ENCODE results near the gene MAFF.
"Not testable (repeated sequence)": the region's sequence is repeated elsewhere in the genome, so short reads cannot be mapped to it uniquely, and the experiment has no call there.

MAFF gene

GRCh38 chr22:38223289-38223960 is 21.6 kb downstream of the MAFF start:
- DNase-seq (ENCODE audit: low spot score): no peak

GRCh38 chr22:38226853-38227649 is 25.3 kb downstream of the MAFF start:
- DNase-seq (ENCODE audit: low spot score): no peak

GRCh38 chr22:38228326-38228872 is 26.6 kb downstream of the MAFF start:
- no peak for DNase-seq (ENCODE audit: low spot score)

- DNase-seq (ENCODE audit: low spot score): no peak
Observed at GRCh38 chr22:38228873-38229740, 27.3 kb downstream of the MAFF start.

DNA sequence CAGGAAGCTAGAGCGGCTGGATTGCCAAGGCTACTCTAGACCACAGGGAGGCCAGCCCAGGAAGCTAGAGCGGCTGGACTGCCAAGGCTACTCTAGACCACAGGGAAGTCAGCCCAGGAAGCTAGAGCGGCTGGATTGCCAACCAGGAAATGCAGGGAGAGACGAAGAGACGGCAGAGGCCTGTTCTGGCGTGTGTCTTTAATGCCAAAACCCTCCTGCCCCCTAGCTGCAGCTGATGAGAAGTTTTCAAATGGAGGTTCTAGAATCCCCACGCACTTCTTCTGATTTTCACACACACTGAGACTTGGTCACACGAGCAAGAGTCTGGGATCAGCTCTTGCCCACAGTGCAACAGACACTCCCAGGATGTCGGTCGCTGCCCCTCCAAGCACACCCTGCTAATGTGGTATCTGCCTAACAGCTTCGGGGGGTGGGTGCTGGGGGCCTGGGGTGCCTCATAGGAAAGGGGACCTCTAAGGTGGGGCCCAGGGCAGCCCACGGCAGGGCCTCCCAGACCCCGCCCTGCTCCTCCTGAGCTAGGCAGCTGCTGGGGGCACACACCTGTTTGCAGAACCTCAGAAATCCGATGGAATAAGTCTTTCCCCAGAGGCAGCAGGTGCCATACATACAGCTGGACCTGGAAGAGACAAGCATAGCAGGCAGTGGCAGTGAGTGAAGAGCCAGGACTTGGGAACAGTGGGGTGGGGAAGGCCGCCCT is 28.5 kb downstream of the MAFF start:
- DNase-seq (ENCODE audit: low spot score): peak; percentile 63

GRCh38 chr22:38230916-38231315 is 29.1 kb downstream of the MAFF start:
- DNase-seq (ENCODE audit: low spot score): no peak

DNA sequence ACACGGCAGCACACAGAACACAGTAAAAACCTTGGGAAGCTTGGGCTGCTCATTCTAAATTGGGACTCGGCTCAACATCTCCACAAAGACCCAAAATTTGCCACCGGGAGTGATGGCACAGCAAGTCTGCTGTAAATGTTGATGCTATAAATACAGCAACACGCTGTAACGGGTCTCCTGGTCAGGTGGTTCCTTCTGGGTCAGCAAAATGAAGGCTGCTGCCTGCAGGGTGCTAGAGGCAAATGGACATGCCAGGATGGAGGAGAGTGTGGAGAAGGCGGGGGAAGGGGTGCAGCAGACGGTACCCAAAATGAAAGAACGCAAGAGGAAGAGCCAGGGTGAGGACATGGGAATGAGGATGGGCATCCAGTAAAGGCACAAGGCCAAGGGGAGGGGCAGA is 30.4 kb downstream of the MAFF start:
- no peak for DNase-seq (ENCODE audit: low spot score)

DNA sequence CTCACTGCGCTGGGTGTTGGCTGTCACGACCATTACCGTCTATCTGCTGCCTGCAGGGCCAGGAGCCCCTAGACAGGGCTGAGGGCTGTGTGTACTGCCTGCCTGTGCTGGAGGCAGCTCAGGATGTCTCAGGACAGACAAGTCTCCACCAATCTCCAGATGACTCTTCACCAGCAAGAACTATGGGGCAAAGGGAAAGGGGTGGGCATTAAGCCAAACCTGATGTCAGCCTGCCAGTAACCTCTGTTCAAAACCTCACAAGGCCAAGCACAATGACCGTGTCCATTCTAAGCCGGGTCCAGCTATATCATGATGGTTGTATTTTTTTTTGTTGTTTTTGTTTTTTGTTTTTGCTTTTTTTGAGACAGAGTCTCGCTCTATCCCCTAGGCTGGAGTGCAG is 31.6 kb downstream of the MAFF start:
- no peak for DNase-seq (ENCODE audit: low spot score)

DNA sequence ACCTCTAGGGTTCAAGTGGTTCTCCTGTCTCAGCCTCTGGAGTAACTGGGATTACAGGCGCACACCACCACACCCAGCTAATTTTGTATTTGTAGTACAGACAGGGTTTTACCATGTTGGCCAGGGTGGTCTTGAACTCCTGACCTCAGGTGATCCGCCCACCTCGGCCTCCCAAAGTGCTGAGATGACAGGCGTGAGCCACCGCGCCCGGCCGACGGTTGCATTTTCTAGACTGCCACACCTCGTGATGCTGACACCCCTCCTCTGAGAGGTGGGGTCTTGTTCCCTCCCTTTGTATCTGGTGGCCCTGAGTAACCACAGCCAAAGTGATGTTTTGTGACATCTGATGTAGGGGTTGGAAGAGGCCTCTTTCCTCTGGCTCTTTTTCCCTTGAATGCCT is 32.1 kb downstream of the MAFF start:
- DNase-seq (ENCODE audit: low spot score): not testable (repeated sequence)

DNA sequence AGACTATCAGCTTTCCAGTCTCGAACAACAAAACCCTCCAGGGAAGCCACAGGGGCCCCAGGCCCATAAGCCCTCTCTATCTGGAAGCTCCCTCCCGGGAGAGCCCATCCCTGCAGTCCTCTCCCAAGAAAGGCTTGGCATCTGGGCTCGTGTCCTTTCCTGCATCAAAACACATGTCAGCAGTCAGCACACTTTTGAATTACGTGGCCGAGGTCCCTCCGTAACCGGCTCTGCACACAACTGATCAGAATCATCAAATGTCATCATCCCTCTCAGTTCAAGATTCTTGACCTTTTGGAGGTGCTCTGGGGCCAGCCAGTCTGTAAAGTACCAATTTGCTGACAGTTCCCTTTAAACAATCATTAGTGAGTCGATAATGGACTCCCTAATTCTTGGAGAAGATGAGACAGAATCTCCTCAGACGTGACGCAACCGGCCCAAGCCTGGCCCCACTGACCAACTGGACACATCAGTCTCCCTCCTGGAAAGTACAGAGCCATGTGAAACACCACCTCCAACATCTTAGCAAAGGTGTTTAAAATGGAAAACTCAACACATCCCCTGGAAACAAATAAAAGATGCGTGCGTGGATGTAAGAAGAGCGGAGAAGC is 33.6 kb downstream of the MAFF start:
- no peak for DNase-seq (ENCODE audit: low spot score)

- DNase-seq (ENCODE audit: low spot score): peak; percentile 44
Observed at GRCh38 chr22:38236786-38237185, 35.0 kb downstream of the MAFF start.

DNA sequence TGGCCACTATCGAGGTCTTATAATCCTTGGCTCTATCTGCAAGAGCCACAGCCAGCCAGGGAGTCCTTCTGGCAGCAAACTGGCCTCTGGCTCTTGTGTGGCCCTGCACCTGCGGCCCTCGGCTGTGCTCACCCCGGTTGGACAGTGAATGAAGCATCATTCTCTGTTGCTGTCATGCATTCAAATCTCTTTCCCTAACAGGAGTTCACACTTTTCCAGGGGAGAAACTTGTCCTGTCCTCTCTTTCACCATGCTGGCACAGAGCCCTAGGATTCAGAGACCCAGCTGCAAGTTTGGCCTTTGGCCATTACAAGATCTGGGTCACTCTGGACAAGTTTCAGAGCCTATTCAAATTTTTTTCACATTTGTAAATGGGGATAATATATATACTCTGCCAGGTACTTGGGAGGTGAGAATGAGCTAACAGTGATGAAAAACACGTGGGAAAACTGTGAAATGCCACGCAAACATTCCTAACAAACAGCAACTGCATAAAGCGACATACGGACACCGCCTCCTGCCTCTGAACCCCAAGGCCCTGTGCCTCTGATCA is 36.8 kb downstream of the MAFF start:
- DNase-seq (ENCODE audit: low spot score): no peak

DNA sequence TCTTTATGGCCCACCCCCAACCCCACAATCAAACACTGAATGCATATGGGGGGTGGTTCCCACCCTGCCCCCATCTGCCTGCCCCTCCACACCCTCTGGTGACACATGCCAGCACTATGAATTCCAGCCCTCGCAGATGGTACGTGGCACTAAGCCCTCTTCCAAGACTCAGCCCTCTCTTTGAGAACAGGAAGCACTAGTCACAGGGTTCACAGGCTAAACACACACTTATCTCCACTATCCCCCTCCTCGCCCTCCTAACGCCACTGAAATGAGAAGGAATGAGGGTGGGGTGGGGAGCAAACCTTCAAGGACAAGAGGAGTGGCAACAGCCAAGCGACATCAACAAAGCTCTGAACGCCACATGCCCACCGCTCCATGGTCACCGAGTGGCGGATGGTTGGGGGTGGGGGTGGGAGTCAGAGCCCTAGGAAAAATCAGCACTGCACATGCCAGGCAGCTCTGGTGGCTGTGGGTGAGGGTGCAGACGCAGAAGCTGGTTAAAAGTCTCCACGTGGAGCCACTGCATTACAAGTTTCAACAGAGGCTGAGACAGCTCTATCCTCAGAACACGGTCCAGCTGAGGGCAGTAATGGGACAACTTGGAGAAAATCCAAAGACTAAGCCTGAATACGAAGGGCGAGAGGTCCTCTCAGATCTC is 37.4 kb downstream of the MAFF start:
- DNase-seq (ENCODE audit: low spot score): no peak

GRCh38 chr22:38240734-38241252 is 39.0 kb downstream of the MAFF start:
- peak; percentile 85 for DNase-seq (ENCODE audit: low spot score)

DNA sequence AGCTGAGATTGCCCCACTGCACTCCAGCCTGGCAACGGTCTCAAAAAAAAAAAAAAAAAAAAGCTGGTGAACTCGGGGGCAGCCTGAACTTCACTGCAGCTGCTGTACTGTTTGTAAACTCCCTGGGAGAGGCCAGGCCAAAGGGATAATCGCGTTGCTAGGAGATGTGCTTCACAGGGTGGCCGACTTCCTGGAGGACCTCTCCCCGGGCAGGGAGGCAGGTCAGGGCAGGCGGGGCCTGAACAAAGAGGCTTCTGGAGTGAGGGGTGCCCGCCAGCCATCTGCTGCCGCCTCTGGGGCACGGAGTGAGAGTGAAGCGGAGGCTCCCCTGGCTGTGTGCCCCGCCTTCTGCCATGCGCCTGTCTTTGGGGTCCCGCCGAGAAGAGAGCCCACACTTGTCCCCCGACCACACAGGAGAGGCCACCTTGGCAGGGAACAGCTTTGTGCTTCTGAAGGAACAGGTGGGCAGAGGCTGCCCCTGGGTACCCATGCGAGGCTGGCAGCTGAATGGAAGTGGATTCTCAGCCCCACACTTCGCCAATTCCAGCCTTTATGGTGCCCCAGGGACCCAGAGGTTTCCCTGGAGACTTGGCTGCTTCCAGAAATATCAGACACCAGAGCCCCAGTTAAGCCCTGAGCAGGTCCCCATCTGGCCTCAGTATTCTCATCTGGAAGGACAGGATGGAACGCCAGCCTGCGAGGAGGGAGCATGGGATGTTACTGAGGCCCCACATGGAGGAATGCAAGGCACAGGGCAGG is 41.4 kb downstream of the MAFF start:
- no peak for DNase-seq (ENCODE audit: low spot score)

DNA sequence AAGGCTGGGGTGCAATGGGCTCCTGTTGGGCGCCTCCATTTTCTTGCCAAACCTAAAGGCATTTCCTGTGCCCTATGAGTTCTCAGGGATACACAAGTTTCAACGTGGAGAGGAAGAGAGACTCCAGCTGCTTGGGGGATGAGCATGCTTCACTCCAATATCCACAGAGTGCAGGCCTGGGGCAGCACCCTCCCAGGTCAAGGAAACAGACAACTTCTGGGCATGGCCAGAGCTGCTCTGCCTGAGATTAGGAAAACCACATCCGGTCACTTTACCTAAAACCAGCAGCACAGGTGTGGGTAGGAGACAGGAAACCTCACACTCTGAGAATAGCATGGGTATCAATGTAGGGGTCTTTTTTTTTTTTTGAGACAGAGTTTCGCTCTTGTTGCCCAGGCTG is 42.3 kb downstream of the MAFF start:
- DNase-seq (ENCODE audit: low spot score): no peak

GRCh38 chr22:38246046-38246658 is 44.4 kb downstream of the MAFF start:
- DNase-seq (ENCODE audit: low spot score): no peak

DNA sequence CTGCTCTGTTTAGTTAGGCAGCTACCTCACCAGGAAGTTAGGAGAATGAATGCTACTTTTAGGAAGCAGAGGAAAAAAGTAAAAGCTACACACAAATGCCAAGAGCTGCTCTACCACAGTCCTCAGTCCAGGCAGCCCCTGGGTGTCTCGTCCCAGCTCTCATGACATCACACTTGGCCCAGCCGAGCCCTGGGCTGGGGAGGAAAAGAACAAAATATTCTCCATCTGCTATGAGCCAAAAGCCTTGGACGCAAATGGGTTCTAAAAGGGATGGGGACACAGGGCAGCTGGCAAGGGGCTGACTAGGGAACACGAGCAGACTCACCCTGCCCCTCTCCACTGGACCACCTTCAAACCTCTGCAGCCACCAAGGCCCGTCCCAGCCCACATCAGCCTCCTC is 44.9 kb downstream of the MAFF start:
- no peak for DNase-seq (ENCODE audit: low spot score)

GRCh38 chr22:38247713-38248112 is 45.9 kb downstream of the MAFF start:
- no peak for DNase-seq (ENCODE audit: low spot score)
